Activated CD8-positive, alpha-beta memory T cell treated with anti-CD3 and anti-CD28 coated beads, Interleukin-2, amount 50 U/mL, for 4 hours (primary cell): ENCODE data around the gene RGS2.

Experiments
- DNase-seq: peaks from one replicate; pipeline ENCODE4 v3.0.0-alpha.2; 2020

RGS2 gene

DNA sequence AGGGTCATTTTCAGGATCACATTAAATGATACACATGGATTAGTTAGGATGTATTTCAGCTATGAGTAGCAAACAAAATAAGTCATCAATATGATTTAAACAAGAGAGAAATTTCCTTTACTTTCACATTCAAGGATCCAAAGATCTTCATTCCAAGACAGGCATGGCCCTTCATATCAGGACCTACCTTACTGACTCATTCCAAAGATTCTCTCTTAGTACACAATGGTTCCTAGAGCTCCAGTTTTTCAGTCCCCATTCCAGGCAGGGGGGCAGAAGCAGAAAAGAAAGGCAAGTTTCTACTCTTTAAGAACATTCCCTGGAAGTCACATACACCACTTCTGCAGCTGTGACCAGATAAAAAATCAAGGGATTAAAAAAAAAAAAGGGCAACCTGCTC, 23.7 kb downstream of the RGS2 start:
- DNase-seq = no peak

DNA sequence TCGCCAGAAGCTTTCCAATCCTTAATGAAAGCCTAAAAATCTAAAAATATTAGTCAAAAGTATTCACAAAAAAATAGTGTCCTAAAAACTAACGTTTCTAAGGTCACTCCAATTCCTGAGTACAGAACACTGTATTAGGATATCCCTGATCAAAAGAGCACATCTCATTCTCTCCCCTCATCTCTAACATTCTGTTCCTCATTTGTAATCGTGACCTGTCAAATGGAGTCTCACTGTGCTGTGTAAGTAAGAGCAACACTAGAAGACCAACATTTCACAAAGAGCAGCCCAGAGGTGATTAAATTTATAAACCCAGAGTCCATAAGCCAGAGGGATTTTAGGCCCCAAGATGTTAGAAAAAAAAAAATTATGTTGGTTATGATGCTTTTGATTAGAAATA, 26.3 kb downstream of the RGS2 start:
- DNase-seq = no peak

DNA sequence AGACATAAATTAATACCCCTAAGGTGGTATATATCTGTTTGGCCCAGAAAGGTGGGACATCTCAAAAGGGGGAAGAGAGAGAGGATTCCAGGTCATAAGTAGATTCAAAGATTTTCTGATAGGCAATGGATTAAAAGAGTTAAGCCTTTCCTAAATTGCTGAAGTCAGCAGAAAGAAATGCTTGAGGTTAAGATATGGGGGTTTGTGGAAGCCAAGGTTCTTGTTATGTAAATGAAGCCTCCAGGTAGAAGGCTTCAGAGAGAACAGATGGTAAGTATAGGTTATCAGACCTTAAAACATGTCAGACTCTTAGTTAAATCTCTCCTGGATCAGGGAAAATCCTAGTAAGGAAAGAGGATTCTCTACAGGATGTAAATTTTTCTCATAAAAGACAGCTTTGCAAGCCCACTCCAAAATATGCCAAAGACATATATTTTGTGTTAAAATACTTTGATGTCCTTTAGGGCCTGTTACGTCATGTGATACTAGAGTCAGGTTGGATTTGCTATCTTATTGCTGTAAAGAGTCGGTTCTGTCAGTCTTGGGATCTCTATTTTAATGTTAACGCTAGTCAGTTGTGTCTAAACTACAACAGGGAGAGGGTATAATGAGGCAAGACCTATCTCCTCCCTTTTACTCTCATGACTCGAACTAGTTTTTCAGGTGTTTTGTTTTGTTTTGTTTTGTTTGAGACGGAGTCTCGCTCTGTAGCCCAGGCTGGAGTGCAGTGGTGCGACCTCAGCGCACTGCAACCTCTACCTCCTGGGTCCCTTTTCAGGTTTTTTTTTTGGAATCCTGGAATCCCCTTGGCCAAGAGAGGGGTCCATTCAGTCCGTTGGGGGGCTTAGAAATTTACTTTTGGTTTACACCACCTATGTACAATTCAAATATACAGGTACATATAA, 30.6 kb downstream of the RGS2 start:
- no peak for DNase-seq

DNA sequence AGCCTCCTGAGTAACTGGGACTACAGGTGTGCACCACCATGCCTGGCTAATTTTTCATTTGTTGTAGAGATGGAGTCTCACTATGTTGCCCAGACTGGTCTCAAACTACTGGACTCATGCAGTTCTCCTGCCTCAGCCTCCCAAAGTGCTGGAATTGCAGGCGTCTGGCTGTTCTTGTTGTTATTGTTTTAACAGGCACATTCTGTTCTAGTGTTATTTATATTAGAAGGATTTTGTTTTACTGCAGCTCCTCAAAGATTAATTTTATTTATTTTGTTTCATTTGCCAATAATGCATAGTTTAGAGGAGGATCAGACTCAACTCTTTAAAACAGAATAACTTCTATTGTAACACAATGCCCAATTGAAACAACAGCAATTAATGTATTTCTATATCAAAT, 35.5 kb downstream of the RGS2 start:
- no peak for DNase-seq

DNA sequence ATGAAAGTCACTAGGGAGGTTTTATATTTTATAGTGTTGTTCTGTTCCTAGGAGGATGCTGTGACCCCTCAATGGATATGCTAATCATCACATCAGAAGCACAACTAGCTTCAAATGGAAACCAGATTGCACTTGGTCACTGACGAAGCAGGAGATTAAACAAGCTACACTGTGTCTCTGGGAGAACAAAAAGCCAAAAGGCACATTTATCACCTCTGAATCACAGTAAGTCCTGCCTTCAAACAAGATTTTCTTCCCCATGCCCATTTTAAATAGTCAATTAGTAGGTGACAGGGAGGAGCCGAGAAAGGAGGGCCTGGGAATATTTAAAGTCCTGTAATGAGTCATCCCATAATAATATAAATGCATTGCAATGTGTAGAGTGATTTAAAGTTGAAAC, 38.1 kb downstream of the RGS2 start:
- DNase-seq = no peak

DNA sequence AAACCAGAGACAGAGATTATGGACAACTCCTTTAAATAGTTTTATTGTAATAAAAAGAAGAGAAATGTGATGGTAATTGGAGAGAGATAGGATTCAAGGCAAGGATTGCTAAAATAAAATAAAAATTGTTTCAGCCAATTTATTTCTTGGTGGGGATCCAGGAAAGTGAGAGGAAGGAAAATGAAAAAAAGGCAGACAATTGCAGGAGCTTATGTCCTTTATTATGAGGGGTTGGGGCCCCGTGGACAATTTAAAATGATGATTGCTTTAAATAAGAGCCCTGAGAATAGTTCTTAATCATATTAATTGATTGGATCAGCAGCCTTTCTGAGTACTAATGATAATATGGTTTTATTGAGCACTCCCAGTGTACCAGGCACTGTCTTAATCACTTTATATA, 40.2 kb downstream of the RGS2 start:
- DNase-seq = no peak

DNA sequence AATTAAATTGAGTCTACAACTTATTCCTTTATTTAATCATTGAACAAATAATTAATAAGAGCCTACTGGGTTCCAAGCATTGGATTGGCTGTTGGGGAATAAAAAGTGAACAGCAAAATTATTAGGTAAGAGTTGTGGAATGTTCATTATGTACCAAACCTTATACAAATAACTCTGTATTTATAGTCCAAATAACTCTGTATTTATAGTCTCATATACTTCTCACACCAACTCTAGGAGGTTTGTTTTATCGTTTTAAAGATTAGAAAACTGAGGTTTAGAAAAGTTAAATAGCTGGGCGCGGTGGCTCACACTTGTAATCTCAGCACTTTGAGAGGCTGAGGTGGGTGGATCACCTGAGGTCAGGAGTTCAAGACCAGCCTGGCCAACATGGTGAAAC, 40.6 kb downstream of the RGS2 start:
- DNase-seq = no peak

DNA sequence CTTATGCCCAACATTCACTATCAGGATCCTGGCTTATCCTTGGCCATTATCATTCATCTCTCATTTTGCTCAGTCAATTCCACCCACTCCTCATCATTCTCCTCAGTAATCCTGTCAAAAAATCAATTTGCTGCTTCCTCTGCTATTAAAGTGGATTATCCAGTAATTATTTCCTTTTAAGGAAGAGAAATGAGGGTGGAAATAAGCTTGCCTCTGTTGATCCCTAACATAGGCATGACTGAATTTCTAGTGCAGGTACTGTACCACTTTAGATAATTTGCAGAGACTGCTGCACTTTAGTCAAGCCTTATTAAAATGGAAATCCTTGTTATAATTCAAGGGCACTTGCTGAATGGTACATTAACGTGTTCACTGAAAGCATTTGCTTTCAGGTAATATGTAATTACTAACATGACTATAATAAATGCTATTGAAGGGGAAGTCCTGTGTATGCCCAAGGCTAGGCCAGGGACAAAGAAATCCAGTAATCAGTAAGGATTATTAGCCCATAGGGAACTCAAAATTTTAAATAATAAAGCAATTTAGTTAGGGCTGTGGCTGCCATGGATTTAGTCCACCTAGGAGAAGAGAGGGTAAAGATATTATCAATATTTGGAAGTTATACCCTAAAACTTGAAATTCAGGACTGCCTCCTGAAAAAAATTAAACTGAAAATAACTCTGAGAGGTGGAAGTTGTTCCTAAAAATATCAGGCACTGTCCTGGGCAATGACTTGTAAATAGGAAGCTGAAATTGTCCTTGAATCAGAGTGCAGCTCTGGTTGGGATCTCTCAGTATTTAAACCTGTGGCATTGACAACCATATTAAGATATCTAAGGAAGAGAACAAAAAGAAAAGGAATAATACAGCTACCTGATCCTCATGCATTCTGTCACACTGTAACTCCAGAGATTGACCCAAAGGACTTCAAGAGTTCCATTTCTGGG, 43.4 kb downstream of the RGS2 start:
- no peak for DNase-seq

DNA sequence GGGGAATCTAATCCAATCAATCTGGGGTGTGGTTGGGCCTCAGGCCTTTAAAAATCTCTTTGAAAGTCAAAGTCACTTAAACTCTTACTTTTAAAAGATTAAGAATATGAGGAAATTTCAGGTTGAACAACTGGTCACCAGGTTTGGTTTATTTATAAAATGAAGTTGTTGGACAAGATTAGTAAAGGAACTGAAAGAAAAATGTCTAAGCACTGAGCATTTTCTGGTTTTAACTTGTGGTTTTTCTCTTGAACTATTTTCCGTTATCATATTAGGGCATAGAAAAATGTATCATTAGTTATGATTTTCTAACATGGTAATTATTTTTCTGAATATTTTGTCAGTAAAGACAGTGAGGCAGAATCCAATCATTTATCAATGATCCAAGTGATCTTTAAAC, 49.6 kb downstream of the RGS2 start:
- DNase-seq = no peak

DNA sequence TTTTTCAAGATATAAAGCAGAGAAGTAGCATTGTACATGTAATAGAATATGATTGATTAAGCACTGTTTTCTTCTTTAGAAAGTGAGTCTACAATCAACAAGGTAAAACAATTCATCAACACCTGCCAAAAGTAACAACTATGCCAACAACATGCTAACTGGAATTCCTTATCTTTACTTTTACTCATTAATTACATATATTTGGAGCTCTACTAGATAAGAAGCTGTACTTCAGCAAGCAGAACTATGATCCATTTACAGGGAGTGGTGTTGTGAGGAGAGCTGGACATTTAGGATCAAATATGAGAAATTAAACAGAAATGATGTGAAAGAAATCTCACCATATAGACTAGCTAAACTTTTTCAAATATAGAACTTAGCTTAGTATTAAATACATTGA, 51.0 kb downstream of the RGS2 start:
- no peak for DNase-seq

DNA sequence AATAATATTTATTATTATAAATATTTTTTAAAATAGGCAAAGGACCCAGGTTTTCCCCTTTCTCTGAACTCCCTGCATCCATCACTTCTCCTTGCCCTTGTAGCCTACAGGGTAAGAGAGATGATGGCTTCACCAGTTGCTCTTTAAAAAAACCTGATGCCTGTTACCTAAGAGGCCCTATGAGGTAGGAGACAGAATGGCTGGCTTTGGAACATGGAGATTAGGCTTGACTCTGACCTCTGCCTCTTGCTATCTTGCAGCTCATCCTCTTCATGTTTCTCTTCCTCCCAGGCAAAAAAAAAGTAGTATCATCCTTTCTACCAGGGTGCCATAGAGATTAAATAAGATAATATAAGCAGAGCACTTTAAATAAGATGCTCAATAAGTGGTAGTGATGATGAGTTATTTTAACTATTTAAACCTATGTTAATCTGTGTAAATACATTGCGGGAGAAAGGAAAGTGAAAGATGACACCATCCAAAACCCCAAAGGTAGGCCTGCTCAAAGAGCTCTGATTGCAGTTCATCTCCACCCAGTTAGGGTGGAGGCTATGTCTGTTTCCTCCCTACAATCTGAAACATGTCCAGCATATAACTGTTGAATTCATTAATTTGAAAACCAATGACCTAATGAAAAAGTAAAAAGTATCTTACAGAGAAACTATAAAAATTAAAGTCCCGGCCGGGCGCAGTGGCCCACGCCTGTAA, 51.8 kb downstream of the RGS2 start:
- no peak for DNase-seq

DNA sequence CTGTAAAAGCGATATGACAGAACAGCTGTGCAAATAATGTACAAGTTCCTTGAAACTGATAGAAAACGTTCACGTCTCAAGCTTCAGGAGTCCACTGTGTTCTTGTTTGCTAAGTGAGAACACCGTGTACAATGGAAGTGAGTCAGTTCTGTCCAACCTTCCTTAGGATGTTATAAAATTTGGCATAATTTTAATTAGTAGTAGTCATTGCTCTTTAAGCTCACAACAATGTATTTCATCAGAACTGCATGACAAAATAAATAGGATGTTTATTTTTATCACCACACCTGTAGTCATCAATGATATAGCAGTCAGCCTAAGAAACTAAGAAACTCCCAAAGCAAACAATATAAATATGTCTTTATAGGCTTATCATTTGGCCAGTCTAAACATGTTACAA, 53.0 kb downstream of the RGS2 start:
- DNase-seq = no peak
